Heart left ventricle (tissue), 13 donors: ENCODE data around the gene MPHOSPH8.

Source experiments
- CTCF ChIP-seq, 12 donors: fragments of 200-600 bp; sonication (generic) in 4 of 12; IDR thresholded peaks; one replicate each; pipeline versions ENCODE4 v1.5.0 to v1.8.0; 2018 to 2022; ENCODE audit warnings: antibody characterized with exemption in 12 of 12, mild to moderate bottlenecking in 5 of 12
- POLR2A ChIP-seq, 2 donors: fragments of 450-650 bp; IDR thresholded peaks; one replicate each; pipeline ENCODE4 v1.6.1; 2017; ENCODE audit warnings: antibody characterized with exemption in 2 of 2, mild to moderate bottlenecking in 2 of 2, moderate library complexity in 2 of 2
- donor health status: ischemic (EF 13 %, LVEDD 7.1; RV severe dilation, severe dysfunction).
- donor health status: DM: no; HTN: yes; CAD: no.
- donor health status: DM: no; HTN: no; CAD: no.
- donor health status: ischemic (EF 25% LVEDD 6.9; RV normal size, moderate dysfunction).
- donor health status: ischemic (EF 25% LVEDD 5.7; RV mildly dilated, moderate dysfunction).
- donor health status: ischemic (EF 35%, LVEDD 5.7; RV mildly dilated, moderate dysfunction).
- donor health status: nonischemic (EF 11% LVEDD 7.7; RV severe dilation, severe dysfunction).
- donor health status: DM: yes; HTN: yes; CAD: no.
- donor health status: PGD.
- donor health status: ischemic (EF 29% LVEDD 5.4; RV normal size, mild dysfunction).
- donor health status: nonischemic (EF 23%, LVEDD 6.1; RV moderate dilation, normal function).

GRCh38 chr13:19665427-19665859 is 32.0 kb downstream of the MPHOSPH8 start:
- TF ChIP-seq CTCF (IDR thresholded peaks at IDR 0.05) (no peak), POLR2A (IDR thresholded peaks at IDR 0.05) (no peak)
